CD14-positive monocyte (primary cell): ENCODE measurements around the gene SLAMF7. TPM values are rescaled to one million over a fixed set of nuclear protein-coding genes. Genes with fewer than 3 reads are reported as not detected.

Experiments
- DNase-seq, 3 donors: peaks; one replicate each; pipeline ENCODE4 v3.0.0-alpha.2; 2011 to 2022
- H2AFZ ChIP-seq: 2 replicates; pipeline ENCODE4 v1.6.0; 2012; ENCODE audit warnings: mild to moderate bottlenecking, low read depth, low read length, inconsistent platforms; ENCODE audit not compliant: insufficient read depth, poor library complexity, severe bottlenecking
- H3K27ac ChIP-seq, 2 donors: 1 replicate in 1 of 2; 2 replicates in 1 of 2; pipeline ENCODE4 v1.5.1; 2012 to 2013; ENCODE audit warnings: low read length in 2 of 2, control low read depth in 1 of 2, inconsistent platforms in 1 of 2, low read depth in 1 of 2, mild to moderate bottlenecking in 1 of 2
- H3K27me3 ChIP-seq, 2 donors: one replicate each; pipeline versions ENCODE4 v1.6.0 to v1.6.1; 2011 to 2013; ENCODE audit warnings: low read length in 2 of 2; ENCODE audit not compliant: control insufficient read depth in 2 of 2, insufficient read depth in 2 of 2
- H3K36me3 ChIP-seq, 2 donors: replicated peaks in 1 of 2; 1 replicate in 1 of 2; 2 replicates in 1 of 2; pipeline versions ENCODE4 v1.5.1 to v1.6.1; 2012 to 2013; ENCODE audit warnings: low read length in 2 of 2, control low read depth in 1 of 2, inconsistent platforms in 1 of 2, mild to moderate bottlenecking in 1 of 2; ENCODE audit not compliant: insufficient read depth in 2 of 2, control insufficient read depth in 1 of 2
- H3K4me1 ChIP-seq, 2 donors: 1 replicate in 1 of 2; 2 replicates in 1 of 2; pipeline versions ENCODE4 v1.5.1 to v1.6.1; 2012 to 2013; ENCODE audit warnings: low read length in 2 of 2, control low read depth in 1 of 2, inconsistent platforms in 1 of 2, mild to moderate bottlenecking in 1 of 2, moderate library complexity in 1 of 2; ENCODE audit not compliant: insufficient read depth in 2 of 2, control insufficient read depth in 1 of 2
- H3K4me2 ChIP-seq: replicated peaks from 2 replicates; pipeline ENCODE3; 2012; ENCODE audit warnings: low read length, moderate library complexity, mild to moderate bottlenecking; ENCODE audit not compliant: poor library complexity, severe bottlenecking; ENCODE audit errors: extremely low read depth
- H3K4me3 ChIP-seq, 3 experiments: fragments of 200-600 bp in 1 of 3; sonication (generic) in 1 of 3; replicated peaks in 1 of 3; 1 replicate in 2 of 3; 2 replicates in 1 of 3; pipeline ENCODE4 v1.5.1; 2011 to 2013; ENCODE audit warnings: low read length in 3 of 3, mild to moderate bottlenecking in 3 of 3, control low read depth in 2 of 3, low read depth in 2 of 3, inconsistent platforms in 1 of 3, moderate library complexity in 1 of 3
- H3K79me2 ChIP-seq: 2 replicates; pipeline ENCODE4 v1.6.0; 2012; ENCODE audit warnings: mild to moderate bottlenecking, control low read depth, inconsistent platforms, low read length, moderate library complexity; ENCODE audit not compliant: insufficient read depth
- H3K9ac ChIP-seq: 2 replicates; pipeline ENCODE4 v1.6.0; 2017; ENCODE audit warnings: low read length, mild to moderate bottlenecking; ENCODE audit not compliant: insufficient read depth, poor library complexity, severe bottlenecking
- H3K9me3 ChIP-seq, 2 donors: replicated peaks in 1 of 2; 1 replicate in 1 of 2; 2 replicates in 1 of 2; pipeline versions ENCODE4 v1.5.1 to v1.6.1; 2012 to 2013; ENCODE audit warnings: low read length in 2 of 2, control low read depth in 1 of 2; ENCODE audit not compliant: control insufficient read depth in 1 of 2, insufficient read depth in 1 of 2
- H4K20me1 ChIP-seq: 2 replicates; pipeline ENCODE4 v1.6.0; 2012; ENCODE audit warnings: mild to moderate bottlenecking, low read length, control low read depth, moderate library complexity; ENCODE audit not compliant: insufficient read depth
- H3K27ac Mint-ChIP-seq, 7 donors: one replicate each; pipeline ENCODE4 v1.8.0; 2020; ENCODE audit warnings: mild to moderate bottlenecking in 7 of 7, mixed read lengths in 7 of 7, moderate library complexity in 6 of 7, inconsistent platforms in 2 of 7
- H3K27me3 Mint-ChIP-seq, 3 donors: one replicate each; pipeline ENCODE4 v1.8.0; 2021 to 2022; ENCODE audit warnings: low read depth in 3 of 3, mild to moderate bottlenecking in 3 of 3, mixed read lengths in 3 of 3, moderate library complexity in 3 of 3, inconsistent platforms in 1 of 3
- H3K36me3 Mint-ChIP-seq, 2 donors: one replicate each; pipeline ENCODE4 v1.8.0; 2020; ENCODE audit warnings: mixed read lengths in 2 of 2, inconsistent platforms in 1 of 2, mild to moderate bottlenecking in 1 of 2
- H3K4me1 Mint-ChIP-seq: one replicate; pipeline ENCODE4 v1.8.0; 2020; ENCODE audit warnings: mild to moderate bottlenecking, mixed read lengths
- H3K4me3 Mint-ChIP-seq, 2 donors: one replicate each; pipeline ENCODE4 v1.8.0; 2020; ENCODE audit warnings: mild to moderate bottlenecking in 2 of 2, mixed read lengths in 2 of 2, moderate library complexity in 1 of 2
- H3K9me3 Mint-ChIP-seq, 7 donors: one replicate each; pipeline ENCODE4 v1.8.0; 2020 to 2022; ENCODE audit warnings: mixed read lengths in 7 of 7, mild to moderate bottlenecking in 6 of 7, moderate library complexity in 6 of 7, inconsistent platforms in 2 of 7
- CTCF ChIP-seq: fragments of 200-600 bp; IDR thresholded peaks from one replicate; pipeline ENCODE4 v1.8.0; 2022; ENCODE audit warnings: antibody characterized with exemption, mild to moderate bottlenecking
- WGBS: methylation state at CpG from one replicate; pipeline ENCODE4 v1.1.5; 2013; ENCODE audit warnings: missing lambda C conversion rate; ENCODE audit not compliant: insufficient coverage; 5-methylcytosine and 5-hydroxymethylcytosine counted together
- intact Hi-C, 2 donors: fragments of 100-400 bp; cut with micrococcal nuclease; formaldehyde crosslinking; loops; one replicate each; pipeline versions ENCODE4 v1.15.0 to v1.15.1; 2023
- polyA plus RNA-seq, 3 donors: library from polyadenylated mRNA; depleted of rRNA in 1 of 3; unstranded in 2 of 3; stranded (reverse) in 1 of 3; fragments of 300-500 nt in 2 of 3; fragments of >200 nt in 1 of 3; fragmentation: Illumina TruSeq in 2 of 3; gene quantifications; 1 replicate in 2 of 3; 2 replicates in 1 of 3; pipeline ENCODE4 v1.2.3, GENCODE V29; 2012 to 2021

Gene SLAMF7
- polyA plus RNA-seq, 3 donors, result 15.4 to 16.0 (median 15.8) TPM

- peak overlapping the region; percentile 78 for H2AFZ ChIP-seq
- peaks cover 0 to 2% (median 0%) of the 10 kb centered on the region in 7 donors for H3K9me3 Mint-ChIP-seq
- H3K4me3 ChIP-seq, result peak overlapping the region in 1 of 3 experiments; percentile 48
- TF ChIP-seq CTCF, result no peak
- peaks cover 19% of the 10 kb centered on the region for H3K4me1 Mint-ChIP-seq
- H4K20me1 ChIP-seq, result no peaks in the 10 kb centered on the region
- peak overlapping the region; percentile 7 to 75 for H3K27ac ChIP-seq
- DNase-seq, result peak in 1 of 3 donors; percentile 52
- 58% methylated on average over 4 of the region's 8 CpGs for WGBS
- H3K79me2 ChIP-seq, result no peaks in the 10 kb centered on the region
- H3K4me1 ChIP-seq, result peaks cover 18 to 24% of the 10 kb centered on the region in 2 donors
- no peaks in the 10 kb centered on the region for H3K36me3 Mint-ChIP-seq
- intact Hi-C loops, result loop anchor here (1.0 to 5.0 kb wide), 4 partner anchors 40 to 86 kb away; no protein-coding TSS in a partner anchor
- H3K4me2 ChIP-seq, result peak overlapping the region; percentile 57
- H3K27me3 ChIP-seq, result no peaks in the 10 kb centered on the region
- no peaks in the 10 kb centered on the region for H3K36me3 ChIP-seq
- peak overlapping the region; percentile 28 to 69 for H3K4me3 Mint-ChIP-seq
- H3K27me3 Mint-ChIP-seq, result no peaks in the 10 kb centered on the region
- H3K27ac Mint-ChIP-seq, result peak overlapping the region; percentile 62 to 84 (median 79)
- H3K9ac ChIP-seq, result peak overlapping the region; percentile 22
- no peaks in the 10 kb centered on the region for H3K9me3 ChIP-seq
Observed at GRCh38 chr1:160767395-160768294, 28.6 kb downstream of the SLAMF7 start.

- Mint-ChIP-seq H3K27ac (peak overlapping the region; percentile 62 to 84 (median 79)), H3K36me3 (no peaks in the 10 kb centered on the region), H3K9me3 (no peaks in the 10 kb centered on the region), H3K4me1 (peaks cover 19% of the 10 kb centered on the region), H3K4me3 (peak overlapping the region; percentile 28 to 69), H3K27me3 (no peaks in the 10 kb centered on the region)
- H3K4me1 ChIP-seq, result peaks cover 18 to 24% of the 10 kb centered on the region in 2 donors
- DNase-seq, result peak; percentile 76 to 84 (median 79)
- peak overlapping the region; percentile 22 for H3K9ac ChIP-seq
- H4K20me1 ChIP-seq, result no peaks in the 10 kb centered on the region
- H3K9me3 ChIP-seq, result no peaks in the 10 kb centered on the region
- peak overlapping the region in 1 of 3 experiments; percentile 48 for H3K4me3 ChIP-seq
- intact Hi-C loops, result loop anchor here (1.0 to 5.0 kb wide), 4 partner anchors 41 to 87 kb away; no protein-coding TSS in a partner anchor
- peak overlapping the region; percentile 7 to 75 for H3K27ac ChIP-seq
- no peaks in the 10 kb centered on the region for H3K79me2 ChIP-seq
- no peaks in the 10 kb centered on the region for H3K27me3 ChIP-seq
- peak overlapping the region; percentile 57 for H3K4me2 ChIP-seq
- peak overlapping the region; percentile 78 for H2AFZ ChIP-seq
- no peaks in the 10 kb centered on the region for H3K36me3 ChIP-seq
- peak; percentile 83 for TF ChIP-seq CTCF
Observed at GRCh38 chr1:160768295-160768657, 29.2 kb downstream of the SLAMF7 start.
